ENCODE measurements around the gene USP48.

- no peak for TF ChIP-seq POLR2A (IDR thresholded peaks at IDR 0.05)
- no peak for TF ChIP-seq CTCF (IDR thresholded peaks at IDR 0.05 in 8 of 11, conservative IDR thresholded peaks at IDR 0.05 in 3 of 11)
Observed at GRCh38 chr1:21641076-21641475, 141.9 kb downstream of the USP48 start.

Data from spleen (tissue), 7 donors.